ENCODE data around the gene KRTAP4-11. TPM values are rescaled to one million over a fixed set of nuclear protein-coding genes. Genes with fewer than 3 reads are reported as not detected.
A peak's percentile ranks its signal among the peaks of the same experiment; 100 is the strongest.

KRTAP4-11 gene
- total and polyA plus RNA-seq, 2 of the 4 experiments (the other 2 are of a cell fraction) = not detected

- H3K56ac ChIP-seq (ENCODE audit: extremely low read depth, insufficient read depth, low read length) = no peak overlapping the region
- no TSS peak for BruUV-seq (replicated peaks)
- POLR2A ChIA-PET (ENCODE audit: unreplicated experiment) = no interaction called here
- H3K79me1 ChIP-seq (ENCODE audit: low read depth in 1 of 2, low read length in 2 of 2) = no peaks in the 10 kb centered on the region
- no peak overlapping the region for H2AFZ ChIP-seq (replicated peaks; ENCODE audit: low read length, poor library complexity)
- H3K4ac ChIP-seq (ENCODE audit: low read depth, low read length) = no peak overlapping the region
- H3K9me1 ChIP-seq (ENCODE audit: insufficient read depth, low read length) = no peaks in the 10 kb centered on the region
- dilution Hi-C loops (cut with HindIII; ENCODE audit: low sequenced_read_pairs, unreplicated experiment) = no loop called here
- ATAC-seq (ENCODE audit: low read depth) = no peak
- no peak overlapping the region for H2AK9ac ChIP-seq (replicated peaks; ENCODE audit: low read depth, low read length, poor library complexity)
- no peaks in the 10 kb centered on the region for H4K20me1 ChIP-seq (ENCODE audit: insufficient read depth, low read length)
- H3K14ac ChIP-seq (replicated peaks; ENCODE audit: low read depth, low read length) = no peak overlapping the region
- H4K91ac ChIP-seq (ENCODE audit: insufficient read depth, low read depth, low read length) = no peak overlapping the region
- no peaks in the 10 kb centered on the region for H3K4me1 ChIP-seq (ENCODE audit: control insufficient read depth, insufficient read depth, low read length)
- H3K4me2 ChIP-seq (ENCODE audit: low read depth, low read length) = no peak overlapping the region
- no peak overlapping the region for H2AK5ac ChIP-seq (ENCODE audit: low read depth, low read length)
- H3K9ac ChIP-seq (ENCODE audit: low read depth, low read length) = no peak overlapping the region
- no peak overlapping the region for H3K23ac ChIP-seq (ENCODE audit: low read depth, low read length)
- intact Hi-C loops (cut with micrococcal nuclease) = no loop called here
- no peak overlapping the region for H3K18ac ChIP-seq (ENCODE audit: low read depth, low read length)
- no peak overlapping the region for H2BK120ac ChIP-seq (ENCODE audit: low read depth, low read length)
- no peak overlapping the region for H2BK20ac ChIP-seq (ENCODE audit: low read depth, low read length)
- no peak overlapping the region for H4K5ac ChIP-seq (ENCODE audit: low read depth, low read length)
- H4K8ac ChIP-seq (ENCODE audit: low read depth in 2 of 2, low read length in 2 of 2) = no peak overlapping the region; a peak in 1 of 4 replicates
- no peaks in the 10 kb centered on the region; the same call in 1 of the 2 replicates for H3K27me3 ChIP-seq (ENCODE audit: control insufficient read depth, insufficient read depth, low read length)
- H3K9me3 ChIP-seq (ENCODE audit: control insufficient read depth, insufficient read depth, low read length) = peaks cover 3% of the 10 kb centered on the region; the same call in 1 of the 2 replicates
- WGBS, 2 experiments (ENCODE audit: extremely low coverage in 2 of 2, insufficient read length in 1 of 2) = no CpG with 5 or more reads among the region's 2 CpGs
- no peak overlapping the region for H3K27ac ChIP-seq (ENCODE audit: insufficient read depth, low read length)
- H2BK15ac ChIP-seq (ENCODE audit: low read depth, low read length) = 0 out of 3 replicates have a peak overlapping the region, but pooled peaks have one; percentile 39
- CTCF ChIA-PET = no interaction called here
- DNase-seq = no peak
- no peak overlapping the region for H2BK5ac ChIP-seq (ENCODE audit: low read depth, low read length, poor library complexity, severe bottlenecking)
- H3K4me3 ChIP-seq (ENCODE audit: insufficient read depth, low read depth, low read length) = no peak overlapping the region
- no peak for TF ChIP-seq FOS (IDR thresholded peaks at IDR 0.05; ENCODE audit: low read depth, low read length)
- no peak for TF ChIP-seq POLR2A (IDR thresholded peaks at IDR 0.05; ENCODE audit: low read depth, low read length)
- no peak for TF ChIP-seq CHD1 (IDR thresholded peaks at IDR 0.05; ENCODE audit: low read depth, low read length)
- no peaks in the 10 kb centered on the region for H3K36me3 ChIP-seq (ENCODE audit: control insufficient read depth, insufficient read depth, low read length)
- in situ Hi-C loops (cut with MboI; ENCODE audit: low sequenced_read_pairs) = no loop called here
Measured at GRCh38 chr17:41147531-41148204, 29.5 kb upstream of the KRTAP4-11 start.

Measured in IMR-90 (cell line).